ENCODE measurements around the gene CDKN2B.

GRCh38 chr9:22056402-22056801 lies 47.3 kb upstream of the CDKN2B start:
- TF ChIP-seq CTCF (conservative IDR thresholded peaks at IDR 0.05) (no peak), ZFX (IDR thresholded peaks at IDR 0.05) (no peak)
